Panc1 (cell line): ENCODE data around the gene SLC38A10. TPM values are rescaled to one million over a fixed set of nuclear protein-coding genes. Genes with fewer than 3 reads are reported as not detected.

ENCODE experiments used
- ATAC-seq: fragments of 200-7000 bp; cut with Tn5 transposase; 2 replicates; pipeline ENCODE4 v1.9.1; 2020; ENCODE audit warnings: mild to moderate bottlenecking, moderate library complexity
- BruUV-seq: library from RNA; stranded (reverse); fragments of 400-500 nt; replicated peaks from 2 replicates; lab custom pipeline; 2021; lab: Mats Ljungman, UMichigan
- CTCF ChIA-PET: fragments of 300-600 bp; sonication (Branson Sonifier 250); formaldehyde crosslinking; loops from one replicate; lab custom pipeline; 2022; ENCODE audit warnings: antibody characterized with exemption; lab: Charles Lee
- POLR2A ChIA-PET: fragments of 300-600 bp; sonication (Branson Sonifier 250); formaldehyde crosslinking; loops from one replicate; lab custom pipeline; 2022; ENCODE audit warnings: antibody characterized with exemption; lab: Charles Lee
- DNase-seq: peaks from one replicate; pipeline ENCODE4 v3.0.0-alpha.2; 2010; ENCODE audit warnings: low read depth, low spot score
- H3K27ac ChIP-seq: 2 replicates; pipeline ENCODE4 v1.5.1; 2011; ENCODE audit warnings: mild to moderate bottlenecking, low read length, inconsistent platforms
- H3K27me3 ChIP-seq: fragments of 200-500 bp; sonication (Bioruptor generic); 2 replicates; pipeline ENCODE4 v1.6.0; 2014; ENCODE audit warnings: low read length, inconsistent platforms; ENCODE audit not compliant: control insufficient read depth, insufficient read depth
- H3K36me3 ChIP-seq: fragments of 200-500 bp; sonication (Bioruptor generic); 2 replicates; pipeline ENCODE4 v1.5.1; 2014; ENCODE audit warnings: inconsistent platforms, mild to moderate bottlenecking, low read length, moderate library complexity; ENCODE audit not compliant: control insufficient read depth, insufficient read depth
- H3K4me1 ChIP-seq: 2 replicates; pipeline ENCODE4 v1.5.1; 2011; ENCODE audit warnings: inconsistent platforms, mild to moderate bottlenecking, low read length, moderate library complexity; ENCODE audit not compliant: control insufficient read depth, insufficient read depth
- H3K4me3 ChIP-seq, 2 experiments: 2 replicates each; pipeline ENCODE4 v1.5.1; 2011 to 2012; ENCODE audit warnings: low read depth in 2 of 2, low read length in 2 of 2, mild to moderate bottlenecking in 2 of 2, inconsistent platforms in 1 of 2, moderate library complexity in 1 of 2
- H3K9me3 ChIP-seq: fragments of 200-500 bp; sonication (Bioruptor generic); 2 replicates; pipeline ENCODE4 v1.5.1; 2014; ENCODE audit warnings: low read depth, mild to moderate bottlenecking, inconsistent platforms, low read length, moderate library complexity; ENCODE audit not compliant: control insufficient read depth, insufficient read depth
- CTCF ChIP-seq: fragments of 450-650 bp; IDR thresholded peaks from 2 replicates; pipeline ENCODE4 v1.5.1; 2017; ENCODE audit warnings: mild to moderate bottlenecking
- POLR2AphosphoS5 ChIP-seq: IDR thresholded peaks from 2 replicates; pipeline ENCODE4 v1.6.1; 2012; ENCODE audit warnings: mild to moderate bottlenecking, low read depth, low read length, moderate library complexity
- REST ChIP-seq, 2 experiments: IDR thresholded peaks; 2 replicates each; pipeline ENCODE4 v1.6.1; 2011 to 2012; ENCODE audit warnings: low read depth in 2 of 2, control low read depth in 1 of 2, low read length in 1 of 2, mild to moderate bottlenecking in 1 of 2, moderate library complexity in 1 of 2; ENCODE audit not compliant: insufficient read depth in 1 of 2
- SIN3A ChIP-seq: IDR thresholded peaks from 2 replicates; pipeline ENCODE4 v1.6.1; 2012; ENCODE audit warnings: low read depth, mild to moderate bottlenecking, low read length, moderate library complexity, borderline replicate concordance; ENCODE audit not compliant: insufficient read depth
- TCF7L2 ChIP-seq: IDR thresholded peaks from 2 replicates; pipeline ENCODE4 v1.6.1; 2011; ENCODE audit warnings: mild to moderate bottlenecking, low read depth, low read length, inconsistent platforms
- in situ Hi-C: cut with HindIII; loops from 2 replicates; pipeline ENCODE4 v1.10.0; 2016; ENCODE audit warnings: low sequenced_read_pairs, low pct_unique_long_range_greater_than_20kb
- intact Hi-C: fragments of 100-400 bp; cut with micrococcal nuclease; formaldehyde crosslinking; loops from one replicate; pipeline ENCODE4 v1.10.0; 2022; ENCODE audit not compliant: unreplicated experiment
- total RNA-seq: library from RNA; stranded (reverse); gene quantifications from one replicate; pipeline ENCODE4 v1.2.1, GENCODE V29; 2021; ENCODE audit not compliant: unreplicated experiment

Gene SLC38A10
- total RNA-seq, 1 experiment from 2014 or later = 188 TPM

- H3K27ac ChIP-seq = no peak overlapping the region
- CTCF ChIA-PET = interaction anchor here (0.5 to 1.1 kb wide), 2 partner anchors 15 to 232 kb away, joined by 3 to 6 read pairs; no protein-coding TSS in a partner anchor
- H3K36me3 ChIP-seq = peaks cover 3% of the 10 kb centered on the region; the same call in 1 of the 2 replicates
- H3K4me1 ChIP-seq = peaks cover 3% of the 10 kb centered on the region
- ATAC-seq (no peak), DNase-seq (no peak)
- H3K9me3 ChIP-seq = no peaks in the 10 kb centered on the region
- TSS peak; percentile 51 for BruUV-seq
- no peaks in the 10 kb centered on the region for H3K27me3 ChIP-seq
- intact Hi-C loops (loop anchor here (10.0 kb wide), 1 partner anchor 232 kb away; no protein-coding TSS in a partner anchor), in situ Hi-C loops (no loop called here)
- no peak overlapping the region for H3K4me3 ChIP-seq
- TF ChIP-seq POLR2AphosphoS5 (no peak), SIN3A (no peak), TCF7L2 (no peak), REST (IDR thresholded peaks at IDR 0.05; ENCODE audit: insufficient read depth in 1 of 2, low read depth in 2 of 2, low read length in 1 of 2) (no peak), CTCF (no peak)
- POLR2A ChIA-PET = no interaction called here
Observed at GRCh38 chr17:81252987-81253329, 42.1 kb downstream of the SLC38A10 start.

GRCh38 chr17:81252326-81252986 lies 42.7 kb downstream of the SLC38A10 start:
- in situ Hi-C loops (no loop called here), intact Hi-C loops (loop anchor here (10.0 kb wide), 1 partner anchor 232 kb away; no protein-coding TSS in a partner anchor)
- Histone ChIP-seq H3K4me1 (peaks cover 3% of the 10 kb centered on the region), H3K36me3 (0 out of 2 replicates have a peak, but pooled peaks cover 3% of the 10 kb centered on the region), H3K4me3 (no peak overlapping the region), H3K27ac (no peak overlapping the region), H3K9me3 (no peaks in the 10 kb centered on the region), H3K27me3 (no peaks in the 10 kb centered on the region)
- ChIA-PET POLR2A (no interaction called here), CTCF (interaction anchor here (0.5 to 1.1 kb wide), 2 partner anchors 15 to 232 kb away, joined by 3 to 6 read pairs; no protein-coding TSS in a partner anchor)
- TF ChIP-seq CTCF (no peak), TCF7L2 (no peak), SIN3A (no peak), POLR2AphosphoS5 (no peak), REST (IDR thresholded peaks at IDR 0.05; ENCODE audit: insufficient read depth in 1 of 2, low read depth in 2 of 2, low read length in 1 of 2) (no peak)
- no peak for DNase-seq
- BruUV-seq = no TSS peak
- no peak for ATAC-seq
